ENCODE results near the gene SMIM29.

DNA sequence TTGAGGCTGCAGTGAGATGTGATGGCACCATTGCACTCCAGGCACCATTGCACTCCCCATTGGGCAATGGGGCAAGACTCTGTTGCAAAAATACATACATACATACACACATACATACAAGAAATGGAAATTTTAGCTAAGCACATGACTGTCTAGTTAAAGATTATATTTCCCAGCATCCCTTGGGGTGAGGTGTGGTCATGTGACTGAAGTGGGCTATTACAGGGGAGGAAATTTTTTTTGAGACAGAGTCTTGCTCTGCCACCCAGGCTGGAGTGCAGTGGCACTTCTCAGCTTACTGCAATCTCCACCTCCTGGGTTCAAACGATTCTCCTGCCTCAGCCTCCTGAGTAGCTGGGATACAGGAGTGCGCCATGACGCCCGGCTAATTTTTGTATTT is 44.1 kb downstream of the SMIM29 start:
- TF ChIP-seq, protein P1, sequence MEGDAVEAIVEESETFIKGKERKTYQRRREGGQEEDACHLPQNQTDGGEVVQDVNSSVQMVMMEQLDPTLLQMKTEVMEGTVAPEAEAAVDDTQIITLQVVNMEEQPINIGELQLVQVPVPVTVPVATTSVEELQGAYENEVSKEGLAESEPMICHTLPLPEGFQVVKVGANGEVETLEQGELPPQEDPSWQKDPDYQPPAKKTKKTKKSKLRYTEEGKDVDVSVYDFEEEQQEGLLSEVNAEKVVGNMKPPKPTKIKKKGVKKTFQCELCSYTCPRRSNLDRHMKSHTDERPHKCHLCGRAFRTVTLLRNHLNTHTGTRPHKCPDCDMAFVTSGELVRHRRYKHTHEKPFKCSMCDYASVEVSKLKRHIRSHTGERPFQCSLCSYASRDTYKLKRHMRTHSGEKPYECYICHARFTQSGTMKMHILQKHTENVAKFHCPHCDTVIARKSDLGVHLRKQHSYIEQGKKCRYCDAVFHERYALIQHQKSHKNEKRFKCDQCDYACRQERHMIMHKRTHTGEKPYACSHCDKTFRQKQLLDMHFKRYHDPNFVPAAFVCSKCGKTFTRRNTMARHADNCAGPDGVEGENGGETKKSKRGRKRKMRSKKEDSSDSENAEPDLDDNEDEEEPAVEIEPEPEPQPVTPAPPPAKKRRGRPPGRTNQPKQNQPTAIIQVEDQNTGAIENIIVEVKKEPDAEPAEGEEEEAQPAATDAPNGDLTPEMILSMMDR (IDR thresholded peaks at IDR 0.05): no peak
- TF ChIP-seq POLR2A (IDR thresholded peaks at IDR 0.05): no peak

All from esophagus squamous epithelium (tissue), 4 donors.